Liver (tissue), 3 donors: ENCODE data around the gene GNAO1.

Experiments used
- EGR1 ChIP-seq, 2 donors: IDR thresholded peaks; 2 replicates each; pipeline ENCODE4 v1.6.1; 2016 to 2018; ENCODE audit warnings: antibody characterized with exemption in 2 of 2, low read depth in 2 of 2
- FOXA1 ChIP-seq: IDR thresholded peaks from 2 replicates; pipeline ENCODE4 v1.6.1; 2016; ENCODE audit warnings: antibody characterized with exemption
- GABPA ChIP-seq, 2 donors: IDR thresholded peaks in 1 of 2; conservative IDR thresholded peaks in 1 of 2; 2 replicates each; pipeline ENCODE4 v1.6.1; 2016; ENCODE audit warnings: antibody characterized with exemption in 2 of 2, mild to moderate bottlenecking in 1 of 2, moderate library complexity in 1 of 2
- HNF4G ChIP-seq: IDR thresholded peaks from 2 replicates; pipeline ENCODE4 v1.6.1; 2016; ENCODE audit warnings: antibody characterized with exemption
- RAD21 ChIP-seq, 2 donors: IDR thresholded peaks; 2 replicates each; pipeline ENCODE4 v1.6.1; 2016; ENCODE audit warnings: antibody characterized with exemption in 2 of 2, mild to moderate bottlenecking in 2 of 2
- RXRA ChIP-seq, 2 donors: IDR thresholded peaks; 2 replicates each; pipeline ENCODE4 v1.6.1; 2017 to 2018; ENCODE audit warnings: antibody characterized with exemption in 2 of 2, mild to moderate bottlenecking in 1 of 2
- SP1 ChIP-seq: IDR thresholded peaks from 2 replicates; pipeline ENCODE4 v1.6.1; 2018; ENCODE audit warnings: antibody characterized with exemption, mild to moderate bottlenecking
- TAF1 ChIP-seq: conservative IDR thresholded peaks from 2 replicates; pipeline ENCODE4 v1.6.1; 2016; ENCODE audit warnings: antibody characterized with exemption, mild to moderate bottlenecking
- YY1 ChIP-seq: IDR thresholded peaks from 2 replicates; pipeline ENCODE4 v1.6.1; 2016; ENCODE audit warnings: antibody characterized with exemption, mild to moderate bottlenecking
- TF ChIP-seq, protein P1 (sequence below): fragments of 150-350 bp; IDR thresholded peaks from 2 replicates; pipeline ENCODE4 v1.5.1; 2017; ENCODE audit warnings: improper control_type of control experiment, low read depth, low read length; ENCODE audit not compliant: missing input control
- TF ChIP-seq, protein P2 (sequence below): IDR thresholded peaks from 2 replicates; pipeline ENCODE4 v1.6.1; 2016; ENCODE audit warnings: antibody characterized with exemption
- TF ChIP-seq, protein P3 (sequence below): IDR thresholded peaks from 2 replicates; pipeline ENCODE4 v1.6.1; 2016; ENCODE audit warnings: antibody characterized with exemption, mild to moderate bottlenecking
- donor health status: healthy.
- donor health status: healthy.

DNA sequence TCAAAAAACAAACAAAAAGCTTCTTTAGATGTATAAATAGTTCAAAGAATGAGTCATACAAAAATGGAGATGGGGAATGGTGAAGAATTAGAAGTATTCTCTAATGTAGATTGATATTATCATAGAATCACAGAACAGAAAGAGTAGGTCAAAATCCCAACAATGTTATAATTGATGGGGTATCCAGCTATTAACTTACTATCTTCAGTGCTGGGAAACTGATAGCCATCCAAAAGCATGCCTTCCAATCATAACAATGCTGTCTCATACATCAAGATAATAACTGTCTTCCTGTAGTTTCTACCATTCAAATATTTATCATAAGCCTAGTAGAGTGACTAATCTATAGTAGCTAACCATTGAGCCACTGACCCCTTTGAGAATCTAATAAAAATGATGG lies 26.7 kb upstream of the GNAO1 start:
- TF ChIP-seq, protein P1, sequence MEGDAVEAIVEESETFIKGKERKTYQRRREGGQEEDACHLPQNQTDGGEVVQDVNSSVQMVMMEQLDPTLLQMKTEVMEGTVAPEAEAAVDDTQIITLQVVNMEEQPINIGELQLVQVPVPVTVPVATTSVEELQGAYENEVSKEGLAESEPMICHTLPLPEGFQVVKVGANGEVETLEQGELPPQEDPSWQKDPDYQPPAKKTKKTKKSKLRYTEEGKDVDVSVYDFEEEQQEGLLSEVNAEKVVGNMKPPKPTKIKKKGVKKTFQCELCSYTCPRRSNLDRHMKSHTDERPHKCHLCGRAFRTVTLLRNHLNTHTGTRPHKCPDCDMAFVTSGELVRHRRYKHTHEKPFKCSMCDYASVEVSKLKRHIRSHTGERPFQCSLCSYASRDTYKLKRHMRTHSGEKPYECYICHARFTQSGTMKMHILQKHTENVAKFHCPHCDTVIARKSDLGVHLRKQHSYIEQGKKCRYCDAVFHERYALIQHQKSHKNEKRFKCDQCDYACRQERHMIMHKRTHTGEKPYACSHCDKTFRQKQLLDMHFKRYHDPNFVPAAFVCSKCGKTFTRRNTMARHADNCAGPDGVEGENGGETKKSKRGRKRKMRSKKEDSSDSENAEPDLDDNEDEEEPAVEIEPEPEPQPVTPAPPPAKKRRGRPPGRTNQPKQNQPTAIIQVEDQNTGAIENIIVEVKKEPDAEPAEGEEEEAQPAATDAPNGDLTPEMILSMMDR, result no peak
- TF ChIP-seq, protein P2, sequence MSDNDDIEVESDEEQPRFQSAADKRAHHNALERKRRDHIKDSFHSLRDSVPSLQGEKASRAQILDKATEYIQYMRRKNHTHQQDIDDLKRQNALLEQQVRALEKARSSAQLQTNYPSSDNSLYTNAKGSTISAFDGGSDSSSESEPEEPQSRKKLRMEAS, result no peak
- TF ChIP-seq FOXA1 (no peak), RAD21 (IDR thresholded peaks at IDR 0.05) (no peak), EGR1 (IDR thresholded peaks at IDR 0.05; ENCODE audit: low read depth in 2 of 2) (no peak), SP1 (no peak), TAF1 (no peak), GABPA (IDR thresholded peaks at IDR 0.05 in 1 of 2, conservative IDR thresholded peaks at IDR 0.05 in 1 of 2) (no peak), HNF4G (no peak), RXRA (IDR thresholded peaks at IDR 0.05) (no peak), YY1 (no peak)
- TF ChIP-seq, protein P3, sequence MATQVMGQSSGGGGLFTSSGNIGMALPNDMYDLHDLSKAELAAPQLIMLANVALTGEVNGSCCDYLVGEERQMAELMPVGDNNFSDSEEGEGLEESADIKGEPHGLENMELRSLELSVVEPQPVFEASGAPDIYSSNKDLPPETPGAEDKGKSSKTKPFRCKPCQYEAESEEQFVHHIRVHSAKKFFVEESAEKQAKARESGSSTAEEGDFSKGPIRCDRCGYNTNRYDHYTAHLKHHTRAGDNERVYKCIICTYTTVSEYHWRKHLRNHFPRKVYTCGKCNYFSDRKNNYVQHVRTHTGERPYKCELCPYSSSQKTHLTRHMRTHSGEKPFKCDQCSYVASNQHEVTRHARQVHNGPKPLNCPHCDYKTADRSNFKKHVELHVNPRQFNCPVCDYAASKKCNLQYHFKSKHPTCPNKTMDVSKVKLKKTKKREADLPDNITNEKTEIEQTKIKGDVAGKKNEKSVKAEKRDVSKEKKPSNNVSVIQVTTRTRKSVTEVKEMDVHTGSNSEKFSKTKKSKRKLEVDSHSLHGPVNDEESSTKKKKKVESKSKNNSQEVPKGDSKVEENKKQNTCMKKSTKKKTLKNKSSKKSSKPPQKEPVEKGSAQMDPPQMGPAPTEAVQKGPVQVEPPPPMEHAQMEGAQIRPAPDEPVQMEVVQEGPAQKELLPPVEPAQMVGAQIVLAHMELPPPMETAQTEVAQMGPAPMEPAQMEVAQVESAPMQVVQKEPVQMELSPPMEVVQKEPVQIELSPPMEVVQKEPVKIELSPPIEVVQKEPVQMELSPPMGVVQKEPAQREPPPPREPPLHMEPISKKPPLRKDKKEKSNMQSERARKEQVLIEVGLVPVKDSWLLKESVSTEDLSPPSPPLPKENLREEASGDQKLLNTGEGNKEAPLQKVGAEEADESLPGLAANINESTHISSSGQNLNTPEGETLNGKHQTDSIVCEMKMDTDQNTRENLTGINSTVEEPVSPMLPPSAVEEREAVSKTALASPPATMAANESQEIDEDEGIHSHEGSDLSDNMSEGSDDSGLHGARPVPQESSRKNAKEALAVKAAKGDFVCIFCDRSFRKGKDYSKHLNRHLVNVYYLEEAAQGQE, result no peak
